ENCODE results near the gene MEGF11. TPM values are rescaled to one million over a fixed set of nuclear protein-coding genes. Genes with fewer than 3 reads are reported as not detected.
A peak's percentile ranks its signal among the peaks of the same experiment; 100 is the strongest.

Gene MEGF11
- polyA plus RNA-seq, 3 donors: not detected

DNA sequence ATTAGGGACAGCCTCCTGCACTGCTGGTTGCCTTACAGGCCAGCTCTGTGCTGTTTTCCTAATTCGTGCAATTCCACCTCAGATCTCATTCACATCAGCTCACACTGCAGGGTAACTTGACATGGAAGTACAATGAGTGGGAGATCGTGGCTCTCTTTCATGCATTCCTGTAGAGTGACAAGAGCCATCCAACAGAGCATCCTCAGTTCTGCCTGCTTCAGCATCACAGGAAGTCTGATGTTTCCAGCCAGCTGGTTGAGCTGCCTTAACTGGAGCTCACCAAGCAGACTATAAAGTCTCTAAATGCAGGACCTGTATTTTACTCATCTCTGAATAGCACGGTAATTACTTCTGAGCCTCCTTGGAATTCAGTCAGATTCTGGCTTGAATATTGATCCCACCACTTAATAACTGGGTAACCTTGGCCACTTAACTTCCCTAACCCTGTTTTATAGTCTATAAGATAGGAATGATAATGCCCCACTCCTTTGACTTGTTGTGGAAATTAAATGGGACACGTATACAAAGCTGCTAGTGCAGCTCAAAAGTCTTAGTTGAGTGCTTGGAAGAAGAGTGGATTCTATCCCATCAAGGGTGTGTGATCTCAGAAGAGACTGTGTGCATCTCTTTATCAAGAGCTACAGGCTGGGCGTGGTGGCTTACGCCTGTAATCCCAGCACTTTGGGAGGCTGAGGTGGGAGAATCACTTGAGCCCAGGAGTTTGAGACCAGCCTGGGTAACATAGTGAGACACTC lies 38.4 kb upstream of the MEGF11 start:
- H3K9ac ChIP-seq (ENCODE audit: insufficient read depth, low read length, poor library complexity, severe bottlenecking): no peak overlapping the region
- H3K4me2 ChIP-seq (replicated peaks; ENCODE audit: extremely low read depth, low read length, poor library complexity, severe bottlenecking): no peak overlapping the region
- Mint-ChIP-seq H3K4me1 (peaks cover 31% of the 10 kb centered on the region), H3K36me3 (peaks cover 0 to 3% of the 10 kb centered on the region in 2 donors), H3K27ac (peak overlapping the region in 2 of 7 donors; percentile 46 to 70), H3K9me3 (no peaks in the 10 kb centered on the region), H3K27me3 (ENCODE audit: low read depth in 3 of 3) (peaks cover 0 to 3% (median 2%) of the 10 kb centered on the region in 3 donors), H3K4me3 (peak overlapping the region; percentile 48 to 89)
- H3K4me3 ChIP-seq (replicated peaks in 1 of 3; ENCODE audit: low read depth in 2 of 3, low read length in 3 of 3): no peak overlapping the region
- peaks cover 18 to 28% of the 10 kb centered on the region in 2 donors for H3K4me1 ChIP-seq (ENCODE audit: control insufficient read depth in 1 of 2, insufficient read depth in 2 of 2, low read length in 2 of 2)
- DNase-seq: no peak
- no peaks in the 10 kb centered on the region for H3K27me3 ChIP-seq (ENCODE audit: control insufficient read depth in 2 of 2, insufficient read depth in 2 of 2, low read length in 2 of 2)
- no peak overlapping the region for H3K27ac ChIP-seq (ENCODE audit: low read depth in 1 of 2, low read length in 2 of 2)
- WGBS (ENCODE audit: insufficient coverage): no CpG with 5 or more reads among the region's 6 CpGs
- no peaks in the 10 kb centered on the region for H4K20me1 ChIP-seq (ENCODE audit: insufficient read depth, low read length)
- no peaks in the 10 kb centered on the region for H3K36me3 ChIP-seq (replicated peaks in 1 of 2; ENCODE audit: control insufficient read depth in 1 of 2, insufficient read depth in 2 of 2, low read length in 2 of 2)
- peak overlapping the region; percentile 23 for H2AFZ ChIP-seq (ENCODE audit: insufficient read depth, low read depth, low read length, poor library complexity, severe bottlenecking)
- intact Hi-C loops (cut with micrococcal nuclease): no loop called here
- H3K9me3 ChIP-seq (replicated peaks in 1 of 2; ENCODE audit: control insufficient read depth in 1 of 2, insufficient read depth in 1 of 2, low read length in 2 of 2): no peaks in the 10 kb centered on the region
- TF ChIP-seq, protein P1, sequence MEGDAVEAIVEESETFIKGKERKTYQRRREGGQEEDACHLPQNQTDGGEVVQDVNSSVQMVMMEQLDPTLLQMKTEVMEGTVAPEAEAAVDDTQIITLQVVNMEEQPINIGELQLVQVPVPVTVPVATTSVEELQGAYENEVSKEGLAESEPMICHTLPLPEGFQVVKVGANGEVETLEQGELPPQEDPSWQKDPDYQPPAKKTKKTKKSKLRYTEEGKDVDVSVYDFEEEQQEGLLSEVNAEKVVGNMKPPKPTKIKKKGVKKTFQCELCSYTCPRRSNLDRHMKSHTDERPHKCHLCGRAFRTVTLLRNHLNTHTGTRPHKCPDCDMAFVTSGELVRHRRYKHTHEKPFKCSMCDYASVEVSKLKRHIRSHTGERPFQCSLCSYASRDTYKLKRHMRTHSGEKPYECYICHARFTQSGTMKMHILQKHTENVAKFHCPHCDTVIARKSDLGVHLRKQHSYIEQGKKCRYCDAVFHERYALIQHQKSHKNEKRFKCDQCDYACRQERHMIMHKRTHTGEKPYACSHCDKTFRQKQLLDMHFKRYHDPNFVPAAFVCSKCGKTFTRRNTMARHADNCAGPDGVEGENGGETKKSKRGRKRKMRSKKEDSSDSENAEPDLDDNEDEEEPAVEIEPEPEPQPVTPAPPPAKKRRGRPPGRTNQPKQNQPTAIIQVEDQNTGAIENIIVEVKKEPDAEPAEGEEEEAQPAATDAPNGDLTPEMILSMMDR (IDR thresholded peaks at IDR 0.05): no peak
- H3K79me2 ChIP-seq (ENCODE audit: insufficient read depth, low read length): peaks cover 27% of the 10 kb centered on the region

DNA sequence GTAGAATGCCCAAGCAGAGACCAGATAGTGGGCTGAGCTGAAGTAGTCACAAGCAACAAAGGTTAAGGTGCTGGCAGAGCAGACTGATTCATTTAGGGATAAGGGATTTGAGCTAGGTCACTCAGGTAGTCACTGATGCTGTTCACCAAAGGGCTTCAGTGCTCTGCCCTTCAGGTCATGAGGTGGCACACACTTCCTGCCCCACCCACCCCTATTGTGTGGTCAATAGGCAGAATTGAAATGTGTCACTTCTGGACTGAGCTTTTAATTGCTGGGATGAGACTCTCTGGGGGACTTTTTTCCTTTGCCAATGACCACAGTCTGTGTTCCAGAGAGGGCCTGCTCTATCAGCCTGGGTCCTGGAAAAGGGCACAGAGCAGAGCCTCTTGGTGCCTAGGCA lies 37.0 kb upstream of the MEGF11 start:
- Histone ChIP-seq H3K36me3 (replicated peaks in 1 of 2; ENCODE audit: control insufficient read depth in 1 of 2, insufficient read depth in 2 of 2, low read length in 2 of 2) (no peaks in the 10 kb centered on the region), H4K20me1 (ENCODE audit: insufficient read depth, low read length) (no peaks in the 10 kb centered on the region), H2AFZ (ENCODE audit: insufficient read depth, low read depth, low read length, poor library complexity, severe bottlenecking) (no peak overlapping the region), H3K27ac (ENCODE audit: low read depth in 1 of 2, low read length in 2 of 2) (no peak overlapping the region), H3K79me2 (ENCODE audit: insufficient read depth, low read length) (peaks cover 14% of the 10 kb centered on the region), H3K9ac (ENCODE audit: insufficient read depth, low read length, poor library complexity, severe bottlenecking) (no peak overlapping the region), H3K9me3 (replicated peaks in 1 of 2; ENCODE audit: control insufficient read depth in 1 of 2, insufficient read depth in 1 of 2, low read length in 2 of 2) (no peaks in the 10 kb centered on the region), H3K27me3 (ENCODE audit: control insufficient read depth in 2 of 2, insufficient read depth in 2 of 2, low read length in 2 of 2) (no peaks in the 10 kb centered on the region), H3K4me1 (ENCODE audit: control insufficient read depth in 1 of 2, insufficient read depth in 2 of 2, low read length in 2 of 2) (peaks cover 18 to 27% of the 10 kb centered on the region in 2 donors), H3K4me3 (replicated peaks in 1 of 3; ENCODE audit: low read depth in 2 of 3, low read length in 3 of 3) (no peak overlapping the region), H3K4me2 (replicated peaks; ENCODE audit: extremely low read depth, low read length, poor library complexity, severe bottlenecking) (no peak overlapping the region)
- DNase-seq: no peak
- H3K4me3 Mint-ChIP-seq: no peak overlapping the region
- H3K36me3 Mint-ChIP-seq: no peaks in the 10 kb centered on the region
- intact Hi-C loops (cut with micrococcal nuclease): no loop called here
- no peaks in the 10 kb centered on the region for H3K9me3 Mint-ChIP-seq
- H3K27me3 Mint-ChIP-seq (ENCODE audit: low read depth in 3 of 3): peaks cover 0 to 3% (median 2%) of the 10 kb centered on the region in 3 donors
- no peak overlapping the region for H3K27ac Mint-ChIP-seq
- peaks cover 26% of the 10 kb centered on the region for H3K4me1 Mint-ChIP-seq
- TF ChIP-seq, protein P1 (IDR thresholded peaks at IDR 0.05): no peak
